H1 (cell line): ENCODE data around the gene ARHGEF25. TPM values are rescaled to one million over a fixed set of nuclear protein-coding genes. Genes with fewer than 3 reads are reported as not detected.
A peak's percentile ranks its signal among the peaks of the same experiment; 100 is the strongest.

Experiments used
- CEBPB ChIP-seq: IDR thresholded peaks from 2 replicates; pipeline ENCODE4 v1.6.1; 2012; ENCODE audit warnings: low read depth, low read length
- CHD7 ChIP-seq: fragments of 300-600 bp; sonication (generic); IDR thresholded peaks from 2 replicates; pipeline ENCODE4 v1.7.1; 2012; ENCODE audit warnings: low read length, moderate library complexity, mild to moderate bottlenecking, inconsistent platforms; ENCODE audit not compliant: insufficient replicate concordance
- POLR2AphosphoS5 ChIP-seq: IDR thresholded peaks from 2 replicates; pipeline ENCODE4 v1.6.1; 2011; ENCODE audit warnings: low read depth, low read length
- SP4 ChIP-seq: IDR thresholded peaks from 2 replicates; pipeline ENCODE4 v1.6.1; 2012; ENCODE audit warnings: low read length, inconsistent platforms
- TEAD4 ChIP-seq: IDR thresholded peaks from 2 replicates; pipeline ENCODE4 v1.6.1; 2012; ENCODE audit warnings: low read depth, low read length, inconsistent platforms, mixed read lengths
- USF2 ChIP-seq: IDR thresholded peaks from 2 replicates; pipeline ENCODE4 v1.6.1; 2011; ENCODE audit warnings: low read length, improper control_type of control experiment
- polyA plus RNA-seq, 7 experiments: library from polyadenylated mRNA; depleted of rRNA in 3 of 7; stranded (reverse) in 5 of 7; unstranded in 2 of 7; fragments of >200 nt in 5 of 7; fragments of 200-250 nt in 2 of 7; gene quantifications; 1 replicate in 5 of 7; 2 replicates in 1 of 7; 4 replicates in 1 of 7; pipeline versions ENCODE4 v1.2.1 to v1.2.3, GENCODE V29; 2011 to 2013; ENCODE audit warnings: missing spikeins in 2 of 7, mixed read lengths in 2 of 7
- total RNA-seq: library from RNA; stranded (reverse); fragmentation: NEBNext Ultra II Directional; extraction: Animal tissue kit (Norgen Biotek cat#: 25700); gene quantifications from 2 replicates; pipeline ENCODE4 v1.2.1, GENCODE V29; 2021

ARHGEF25 gene
- total and polyA plus RNA-seq, 2 of the 8 experiments (the other 6 are each of a cell fraction or from before 2014, with no cell fraction given), result 5.9 to 8.8 TPM

- no peak for TF ChIP-seq CHD7
- TF ChIP-seq POLR2AphosphoS5, result no peak
- TF ChIP-seq SP4, result 0 out of 2 replicates have a peak, but pooled peaks have one; percentile 47
- no peak for TF ChIP-seq CEBPB
- TF ChIP-seq TEAD4, result no peak
- TF ChIP-seq USF2, result 0 out of 2 replicates have a peak, but pooled peaks have one; percentile 4
Measured at GRCh38 chr12:57583008-57583831, 28.0 kb upstream of the ARHGEF25 start (continued).
